Endodermal cell (in vitro differentiated cells): ENCODE data around the gene XKR7. TPM values are rescaled to one million over a fixed set of nuclear protein-coding genes. Genes with fewer than 3 reads are reported as not detected.

Experiments
- DNase-seq: peaks from one replicate; pipeline ENCODE4 v3.0.0-alpha.2; 2017
- H3K27ac ChIP-seq: 2 replicates; pipeline ENCODE4 v1.5.1; 2013; ENCODE audit warnings: mild to moderate bottlenecking, low read depth, low read length, moderate library complexity
- H3K27me3 ChIP-seq: 2 replicates; pipeline ENCODE4 v1.6.1; 2013; ENCODE audit warnings: mild to moderate bottlenecking, low read length, moderate library complexity; ENCODE audit not compliant: insufficient read depth, control insufficient read depth, poor library complexity, severe bottlenecking
- H3K36me3 ChIP-seq: 2 replicates; pipeline ENCODE4 v1.7.0; 2013; ENCODE audit warnings: mild to moderate bottlenecking, low read length, moderate library complexity; ENCODE audit not compliant: control insufficient read depth, insufficient read depth
- H3K4me1 ChIP-seq: one replicate; pipeline ENCODE4 v1.7.0; 2013; ENCODE audit warnings: low read length; ENCODE audit not compliant: control insufficient read depth, insufficient read depth
- H3K4me3 ChIP-seq: 2 replicates; pipeline ENCODE4 v1.5.1; 2013; ENCODE audit warnings: mild to moderate bottlenecking, low read length, moderate library complexity
- H3K9ac ChIP-seq: 2 replicates; pipeline ENCODE4 v1.6.1; 2013; ENCODE audit warnings: mild to moderate bottlenecking, low read length, moderate library complexity; ENCODE audit not compliant: poor library complexity, severe bottlenecking; ENCODE audit errors: extremely low read depth
- H3K9me3 ChIP-seq: 2 replicates; pipeline ENCODE4 v1.6.1; 2013; ENCODE audit warnings: mild to moderate bottlenecking, low read length, moderate library complexity; ENCODE audit not compliant: control insufficient read depth
- H3K27ac Mint-ChIP-seq: 2 replicates; pipeline ENCODE4 v1.8.0; 2020; ENCODE audit warnings: mixed read lengths
- H3K27me3 Mint-ChIP-seq: 2 replicates; pipeline ENCODE4 v1.8.0; 2021; ENCODE audit warnings: mild to moderate bottlenecking, mixed read lengths; ENCODE audit not compliant: insufficient read depth
- H3K36me3 Mint-ChIP-seq: 2 replicates; pipeline ENCODE4 v1.8.0; 2020; ENCODE audit warnings: low read depth, mixed read lengths
- H3K4me1 Mint-ChIP-seq: 2 replicates; pipeline ENCODE4 v1.8.0; 2020; ENCODE audit warnings: mixed read lengths
- H3K4me3 Mint-ChIP-seq: 2 replicates; pipeline ENCODE4 v1.8.0; 2020; ENCODE audit warnings: mild to moderate bottlenecking, moderate library complexity, mixed read lengths
- H3K9me3 Mint-ChIP-seq: 2 replicates; pipeline ENCODE4 v1.8.0; 2020; ENCODE audit warnings: mild to moderate bottlenecking, mixed read lengths
- WGBS, 2 experiments: methylation state at CpG; one replicate each; pipeline versions ENCODE4 v1.1.5 to v1.1.7; 2013; ENCODE audit warnings: missing lambda C conversion rate in 2 of 2, mixed read lengths in 1 of 2; ENCODE audit not compliant: insufficient coverage in 1 of 2, insufficient read length in 1 of 2; 5-methylcytosine and 5-hydroxymethylcytosine counted together
- total RNA-seq, 2 donors: library from RNA; stranded (reverse); fragmentation: NEBNext Ultra II Directional in 1 of 2; extraction: Animal tissue kit (Norgen Biotek cat#: 25700) in 1 of 2; gene quantifications; 2 replicates in 1 of 2; 3 replicates in 1 of 2; pipeline ENCODE4 v1.2.1, GENCODE V29; 2021
- TF ChIP-seq, protein P1 (sequence below): fragments of 200-600 bp; sonication (generic); conservative IDR thresholded peaks from 2 replicates; pipeline ENCODE4 v1.5.0; 2021; ENCODE audit warnings: antibody characterized with exemption, mild to moderate bottlenecking

Gene XKR7
- total RNA-seq, 2 donors from 2014 or later: 2.7 to 3.1 TPM

DNA sequence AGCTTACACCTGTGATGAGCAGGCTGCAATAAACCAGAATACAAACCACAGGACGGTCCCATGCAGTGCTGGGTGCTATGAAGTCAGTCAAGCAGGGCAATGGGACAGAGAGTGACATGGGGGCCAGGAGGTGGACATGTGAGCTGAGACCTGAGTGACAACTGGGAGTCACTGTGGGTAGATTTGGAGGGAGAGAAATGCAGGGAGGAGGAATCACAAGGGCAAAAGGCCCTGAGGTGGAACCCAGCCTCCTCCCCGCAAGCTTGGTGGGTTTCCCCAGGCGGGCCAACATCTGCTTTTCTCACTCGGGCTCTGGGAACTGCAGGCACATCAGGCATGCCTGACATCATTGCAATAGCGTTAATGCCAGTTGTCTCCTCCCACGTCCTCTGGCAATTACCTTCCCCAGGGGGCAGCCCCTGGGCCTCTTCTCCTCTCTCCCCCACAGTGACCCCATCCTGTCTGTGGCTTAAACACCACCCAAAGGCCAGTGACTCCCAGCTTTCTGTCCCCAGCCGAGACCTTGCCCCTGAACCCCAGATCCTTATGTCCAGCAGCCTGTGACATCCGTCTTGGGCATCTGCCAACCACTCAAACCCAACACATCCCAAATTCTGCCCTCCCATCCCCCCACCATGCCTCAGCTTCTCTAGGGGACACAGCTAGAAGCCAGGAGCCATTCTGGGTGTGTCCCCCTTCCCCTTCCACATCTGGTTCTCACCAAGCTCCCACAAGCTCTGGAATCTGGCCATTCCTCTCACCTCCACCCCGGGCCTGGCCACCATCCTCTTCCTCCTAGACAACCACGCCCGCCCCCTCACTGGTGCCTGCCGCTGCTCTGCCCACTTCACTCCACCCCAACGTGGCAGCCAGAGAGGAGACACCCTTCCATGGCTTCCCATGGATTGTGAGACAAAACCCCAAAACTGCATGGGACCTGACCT lies 44.3 kb upstream of the XKR7 start:
- H3K9me3 ChIP-seq: no peaks in the 10 kb centered on the region
- H3K4me3 ChIP-seq: no peak overlapping the region
- peaks cover 1% of the 10 kb centered on the region for H3K4me1 Mint-ChIP-seq
- no peak overlapping the region for H3K27ac Mint-ChIP-seq
- no peak overlapping the region for H3K4me3 Mint-ChIP-seq
- no peak overlapping the region for H3K9ac ChIP-seq
- peaks cover 7% of the 10 kb centered on the region for H3K27me3 Mint-ChIP-seq
- TF ChIP-seq, protein P1, sequence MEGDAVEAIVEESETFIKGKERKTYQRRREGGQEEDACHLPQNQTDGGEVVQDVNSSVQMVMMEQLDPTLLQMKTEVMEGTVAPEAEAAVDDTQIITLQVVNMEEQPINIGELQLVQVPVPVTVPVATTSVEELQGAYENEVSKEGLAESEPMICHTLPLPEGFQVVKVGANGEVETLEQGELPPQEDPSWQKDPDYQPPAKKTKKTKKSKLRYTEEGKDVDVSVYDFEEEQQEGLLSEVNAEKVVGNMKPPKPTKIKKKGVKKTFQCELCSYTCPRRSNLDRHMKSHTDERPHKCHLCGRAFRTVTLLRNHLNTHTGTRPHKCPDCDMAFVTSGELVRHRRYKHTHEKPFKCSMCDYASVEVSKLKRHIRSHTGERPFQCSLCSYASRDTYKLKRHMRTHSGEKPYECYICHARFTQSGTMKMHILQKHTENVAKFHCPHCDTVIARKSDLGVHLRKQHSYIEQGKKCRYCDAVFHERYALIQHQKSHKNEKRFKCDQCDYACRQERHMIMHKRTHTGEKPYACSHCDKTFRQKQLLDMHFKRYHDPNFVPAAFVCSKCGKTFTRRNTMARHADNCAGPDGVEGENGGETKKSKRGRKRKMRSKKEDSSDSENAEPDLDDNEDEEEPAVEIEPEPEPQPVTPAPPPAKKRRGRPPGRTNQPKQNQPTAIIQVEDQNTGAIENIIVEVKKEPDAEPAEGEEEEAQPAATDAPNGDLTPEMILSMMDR: no peak
- no peaks in the 10 kb centered on the region for H3K36me3 ChIP-seq
- H3K9me3 Mint-ChIP-seq: no peaks in the 10 kb centered on the region
- no peaks in the 10 kb centered on the region for H3K27me3 ChIP-seq
- 80 to 85% methylated on average over 12 to 13 of the region's 13 CpGs for WGBS, 2 experiments
- DNase-seq: no peak
- H3K27ac ChIP-seq: no peak overlapping the region
- H3K4me1 ChIP-seq: no peaks in the 10 kb centered on the region
- no peaks in the 10 kb centered on the region for H3K36me3 Mint-ChIP-seq

DNA sequence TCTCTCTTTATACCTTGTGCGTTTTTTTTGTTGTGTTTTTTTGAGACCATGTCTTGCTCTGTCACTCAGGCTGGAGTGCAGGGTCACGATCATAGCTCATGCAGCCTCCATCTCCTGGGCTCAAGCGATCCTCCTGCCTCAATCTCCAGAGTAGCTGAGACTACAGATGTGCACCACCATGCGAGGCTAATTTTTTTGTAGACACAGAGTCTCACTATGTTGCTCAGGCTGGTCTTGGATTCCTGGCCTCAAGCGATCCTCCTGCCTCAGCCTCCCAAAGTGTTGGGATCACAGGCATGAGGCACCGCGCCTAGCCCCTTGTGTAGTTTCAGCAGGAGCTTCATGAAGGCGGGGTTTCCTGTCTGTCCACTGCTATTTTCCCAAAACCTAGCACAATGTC lies 43.4 kb upstream of the XKR7 start:
- DNase-seq: no peak
- Mint-ChIP-seq H3K36me3 (no peaks in the 10 kb centered on the region), H3K27me3 (peaks cover 7% of the 10 kb centered on the region), H3K27ac (no peak overlapping the region), H3K4me1 (peaks cover 1% of the 10 kb centered on the region), H3K9me3 (no peaks in the 10 kb centered on the region), H3K4me3 (no peak overlapping the region)
- Histone ChIP-seq H3K9me3 (no peaks in the 10 kb centered on the region), H3K27ac (no peak overlapping the region), H3K4me3 (no peak overlapping the region), H3K36me3 (no peaks in the 10 kb centered on the region), H3K9ac (no peak overlapping the region), H3K27me3 (no peaks in the 10 kb centered on the region), H3K4me1 (no peaks in the 10 kb centered on the region)
- 91 to 94% methylated on average over 8 of the region's 8 CpGs for WGBS, 2 experiments
- TF ChIP-seq, protein P1: no peak

DNA sequence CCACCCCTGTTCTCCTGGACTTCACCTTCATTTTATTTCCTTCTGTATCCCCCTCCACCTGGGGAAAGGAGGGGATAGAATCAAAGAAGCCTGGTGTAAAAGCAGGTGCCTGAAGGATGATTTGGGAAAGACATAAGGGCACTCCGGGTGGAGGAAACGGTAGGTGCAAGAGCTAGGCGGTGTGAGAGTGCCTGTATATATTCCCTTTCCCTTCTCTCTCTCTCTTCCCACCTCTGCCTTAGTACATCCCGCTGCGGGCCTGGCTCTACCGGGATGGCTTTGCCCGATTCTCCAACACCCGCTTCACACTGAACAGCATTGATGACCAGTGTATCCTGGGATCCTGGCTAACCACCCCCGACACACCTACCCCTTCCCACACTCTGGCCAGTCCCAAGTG lies 42.3 kb upstream of the XKR7 start:
- no peak overlapping the region for H3K9ac ChIP-seq

More for the DNA sequence above, 42.3 kb upstream of the XKR7 start:
- Mint-ChIP-seq H3K27ac (no peak overlapping the region), H3K4me1 (peaks cover 1% of the 10 kb centered on the region), H3K9me3 (no peaks in the 10 kb centered on the region), H3K4me3 (no peak overlapping the region), H3K36me3 (no peaks in the 10 kb centered on the region), H3K27me3 (peaks cover 7% of the 10 kb centered on the region)
- WGBS, 2 experiments: 80% methylated on average over 3 to 9 of the region's 9 CpGs
- no peaks in the 10 kb centered on the region for H3K36me3 ChIP-seq
- H3K9me3 ChIP-seq: no peaks in the 10 kb centered on the region
- DNase-seq: no peak
- no peak overlapping the region for H3K27ac ChIP-seq
- H3K4me3 ChIP-seq: no peak overlapping the region
- no peaks in the 10 kb centered on the region for H3K27me3 ChIP-seq
- TF ChIP-seq, protein P1: peak; percentile 12
- no peaks in the 10 kb centered on the region for H3K4me1 ChIP-seq
